HG03060 (cell line): ENCODE data around the gene MATN1.

Experiments used
- ATAC-seq: cut with Tn5 transposase; IDR thresholded peaks from one replicate; pipeline ENCODE4 v1.9.1; 2021; ENCODE audit warnings: low read depth, moderate number of reproducible peaks; ENCODE audit not compliant: unreplicated experiment

MATN1 gene

GRCh38 chr1:30746212-30747032 lies 23.0 kb upstream of the MATN1 start:
- no peak for ATAC-seq

DNA sequence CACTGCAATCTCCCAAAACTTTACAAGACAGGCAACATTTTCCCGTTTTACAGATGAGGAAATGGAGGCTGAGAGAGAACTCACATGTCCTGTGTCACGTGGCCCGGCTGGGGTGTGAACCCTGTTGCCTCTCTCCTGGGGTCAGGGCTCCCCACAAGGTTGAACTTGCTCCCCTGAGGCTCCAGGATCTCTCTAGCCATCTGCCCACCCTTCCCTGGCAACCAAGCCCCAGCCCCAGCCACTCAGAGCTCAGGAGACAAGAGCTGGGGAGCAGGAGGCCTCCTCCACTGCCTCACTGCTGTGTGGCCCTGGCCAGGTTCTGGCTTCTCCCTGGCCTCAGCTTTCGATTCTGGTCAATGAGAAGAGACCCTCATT lies 22.4 kb upstream of the MATN1 start:
- ATAC-seq, result no peak

- ATAC-seq, result no peak
These were observed 21.9 kb upstream of the MATN1 start for GRCh38 chr1:30745156-30745833.

DNA sequence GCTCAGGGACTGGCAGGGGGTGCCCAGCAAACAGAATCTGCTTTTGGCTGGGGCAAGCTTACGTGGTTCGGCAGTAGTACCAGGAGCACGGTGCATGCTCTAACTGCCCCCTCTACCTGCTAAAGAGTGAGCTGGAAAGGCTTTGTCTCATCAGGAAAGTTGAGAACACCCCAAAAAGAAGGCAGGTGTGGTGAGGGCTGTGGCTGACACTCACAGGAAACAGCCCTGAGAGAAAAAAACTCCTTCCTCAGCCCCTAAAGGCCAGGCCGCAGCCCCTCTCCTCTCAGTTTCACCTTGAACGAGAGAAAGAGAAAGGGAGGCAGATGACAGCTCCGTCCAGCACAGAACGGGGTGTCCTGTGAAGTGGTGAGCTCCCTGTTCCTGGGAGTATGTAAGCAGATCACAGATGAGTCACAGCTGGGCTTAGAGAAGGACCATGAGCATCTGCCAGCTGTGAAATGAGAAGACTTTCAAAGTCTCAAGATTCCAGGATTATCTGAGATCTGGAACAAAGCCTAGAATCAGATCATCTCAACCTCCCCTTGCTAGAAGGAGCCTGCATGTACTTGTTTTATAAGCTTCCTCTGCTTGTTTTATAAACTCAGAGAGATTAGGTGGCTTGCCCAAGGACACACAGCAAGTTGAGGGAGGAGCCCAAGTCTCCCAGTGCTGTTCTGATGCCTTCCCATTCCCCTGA lies 20.8 kb upstream of the MATN1 start:
- ATAC-seq, result no peak

GRCh38 chr1:30743584-30744059 lies 20.2 kb upstream of the MATN1 start:
- no peak for ATAC-seq

GRCh38 chr1:30742963-30743559 lies 19.7 kb upstream of the MATN1 start:
- ATAC-seq, result no peak

- ATAC-seq, result no peak
These were observed 19.0 kb upstream of the MATN1 start for GRCh38 chr1:30742300-30742962.

- ATAC-seq, result no peak
These were observed 18.0 kb upstream of the MATN1 start for GRCh38 chr1:30741239-30741894.

GRCh38 chr1:30740251-30741238 lies 17.2 kb upstream of the MATN1 start:
- no peak for ATAC-seq

DNA sequence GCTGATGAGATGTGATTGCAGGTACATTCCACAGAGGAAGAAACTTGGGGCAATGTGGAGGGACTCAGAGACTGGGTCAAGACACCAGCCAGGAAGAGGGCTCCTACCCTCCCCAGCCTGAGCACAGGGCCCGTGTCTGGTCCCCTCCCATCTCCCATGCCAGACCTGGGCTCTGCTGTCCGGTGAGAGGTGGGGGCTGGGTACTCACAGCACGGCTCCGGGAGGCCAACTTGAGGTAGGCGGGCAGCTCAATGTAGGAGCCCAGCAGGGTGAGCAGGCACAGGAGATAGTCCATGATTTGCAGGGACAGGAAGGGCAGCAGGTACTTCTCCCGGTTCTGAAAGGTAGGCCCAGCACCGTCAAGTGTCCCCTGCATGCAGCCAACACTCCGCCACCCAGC lies 16.2 kb upstream of the MATN1 start:
- no peak for ATAC-seq

DNA sequence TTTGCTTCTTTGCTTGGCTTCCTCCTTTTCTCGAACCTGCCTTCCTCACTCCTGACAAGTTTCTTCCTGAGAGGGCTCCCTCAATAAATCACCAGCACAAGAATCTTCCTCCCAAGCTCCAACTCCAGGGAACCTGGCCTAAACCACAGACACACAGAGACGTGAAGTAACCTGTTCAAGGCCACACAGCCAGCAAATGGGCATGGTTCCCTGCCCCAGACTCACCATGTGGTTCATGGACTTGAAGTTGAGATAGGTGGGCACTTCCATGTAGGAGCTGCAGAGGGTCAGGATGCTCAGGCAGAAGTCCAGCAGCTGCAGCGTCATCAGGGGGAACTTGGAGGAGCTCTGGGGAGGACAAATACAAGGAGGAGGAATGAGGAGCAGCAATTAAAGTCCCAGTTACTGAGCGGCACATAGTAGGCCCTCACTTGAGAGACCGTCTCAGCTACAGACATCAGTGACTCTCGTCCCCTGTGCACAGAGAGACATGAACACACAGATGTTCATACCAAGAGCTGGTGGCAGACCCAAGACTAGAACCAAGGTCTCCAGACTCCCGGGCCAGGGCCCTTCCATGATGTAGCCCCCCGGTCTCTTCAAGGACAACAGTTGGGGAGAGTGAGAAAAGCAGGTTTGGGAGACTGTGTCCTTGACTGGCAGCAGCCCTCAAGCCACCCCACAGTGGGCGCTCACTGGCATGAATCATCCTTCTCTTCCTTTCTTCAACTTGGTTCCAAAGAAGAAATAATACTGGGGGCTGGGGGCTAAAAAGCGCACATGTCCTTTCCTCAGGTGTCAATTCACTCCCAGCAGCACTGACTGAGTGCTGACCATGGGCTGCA lies 15.6 kb upstream of the MATN1 start:
- ATAC-seq, result no peak

GRCh38 chr1:30738040-30738714 lies 14.8 kb upstream of the MATN1 start:
- no peak for ATAC-seq

DNA sequence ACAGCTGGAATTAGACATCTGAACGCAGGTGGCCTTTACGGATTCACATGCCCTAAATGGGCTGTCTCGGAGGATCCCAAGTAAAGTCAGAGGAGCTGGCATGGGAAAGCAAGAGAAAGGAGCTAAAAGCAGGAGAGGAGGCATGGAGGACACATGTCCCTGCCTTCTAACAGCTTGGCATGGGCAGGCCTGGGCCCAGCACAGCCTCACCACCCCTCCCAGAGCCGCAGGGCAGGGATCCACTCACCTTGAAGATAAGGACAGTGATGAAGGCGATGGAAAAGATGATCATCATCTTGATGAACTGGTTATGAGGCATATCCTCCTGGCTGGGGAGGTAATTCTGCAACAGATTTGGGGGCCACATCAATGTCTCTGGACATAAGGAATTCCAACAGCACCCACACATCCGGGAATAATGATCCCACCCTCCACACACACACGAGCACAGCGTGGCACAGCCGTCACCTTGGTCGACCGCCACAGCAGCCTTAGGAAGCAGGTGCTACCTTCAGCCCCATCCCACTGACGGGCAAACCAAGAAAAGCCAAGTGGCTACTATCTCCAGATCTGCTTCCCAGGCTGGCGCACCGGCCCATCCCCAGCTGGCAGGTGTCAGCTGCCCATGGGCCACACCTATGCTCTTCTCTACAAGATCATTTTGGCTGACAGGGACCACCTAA lies 14.1 kb upstream of the MATN1 start:
- ATAC-seq, result no peak

DNA sequence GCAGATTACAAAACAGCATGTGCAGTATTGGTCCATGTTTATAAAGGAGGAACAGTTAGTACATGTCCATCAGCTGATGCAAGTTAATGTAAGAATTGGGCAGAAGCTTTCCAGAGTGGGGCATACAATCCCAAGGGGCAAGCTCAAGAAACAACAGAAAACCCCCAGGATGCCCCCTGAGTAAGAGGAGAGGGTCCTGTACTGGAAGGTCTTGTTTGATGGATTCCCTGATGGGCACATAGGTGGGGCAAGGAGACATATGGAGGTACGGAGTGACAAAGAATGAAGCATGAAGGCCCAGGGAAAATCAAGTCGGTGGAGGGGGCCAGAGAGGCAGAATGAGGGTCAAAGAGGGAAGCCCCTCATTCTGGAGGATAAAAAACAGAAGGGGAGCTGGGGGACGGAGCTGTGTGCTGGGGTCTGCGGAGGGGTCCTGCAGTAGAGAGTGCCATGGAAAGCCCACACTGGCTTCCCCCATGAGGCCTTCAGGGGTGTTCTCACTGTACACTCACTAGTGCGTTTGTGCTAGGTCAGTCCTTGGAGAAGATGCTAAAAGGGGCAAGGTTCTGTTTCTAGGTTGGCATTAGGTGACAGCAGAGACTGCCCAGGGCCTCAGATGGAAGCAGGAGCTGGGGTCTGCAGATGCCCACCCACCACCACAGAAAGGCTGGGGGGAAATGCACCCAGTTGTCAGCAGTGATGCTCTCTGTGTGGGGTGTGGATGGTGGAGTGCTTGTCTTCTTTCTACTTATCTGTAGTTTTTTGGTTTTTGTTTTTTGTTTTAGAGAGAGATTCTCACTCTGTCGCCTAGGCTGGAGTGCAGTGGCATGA lies 12.5 kb upstream of the MATN1 start:
- no peak for ATAC-seq

DNA sequence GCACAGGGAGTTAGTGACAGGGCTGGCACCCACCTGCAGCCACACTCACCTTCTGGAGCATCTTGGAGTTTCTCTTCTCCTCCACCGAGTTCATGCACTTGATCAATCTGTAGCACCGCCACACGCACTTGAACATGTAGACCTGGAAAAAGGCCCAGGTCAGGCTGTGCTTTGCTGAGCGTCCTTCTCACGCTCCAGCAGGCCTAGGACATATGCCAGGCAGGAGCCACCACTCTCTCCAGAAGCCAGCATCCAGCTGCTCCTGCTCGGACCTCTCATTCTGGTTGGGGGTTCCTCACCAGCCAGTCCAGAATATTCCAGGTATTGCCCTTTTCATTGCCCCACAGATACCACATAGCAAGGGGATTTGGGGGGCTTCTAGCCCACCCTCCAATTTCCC lies 11.7 kb upstream of the MATN1 start:
- no peak for ATAC-seq

GRCh38 chr1:30734580-30734979 lies 11.2 kb upstream of the MATN1 start:
- ATAC-seq, result no peak
